Gastroesophageal sphincter (tissue), 4 donors: ENCODE results near the gene PCDHGA1. TPM values are rescaled to one million over a fixed set of nuclear protein-coding genes. Genes with fewer than 3 reads are reported as not detected.

Experiments
- ATAC-seq: fragments of 150-250 bp; one replicate; pipeline ENCODE4 v1.9.1; 2016; ENCODE audit warnings: mild to moderate bottlenecking, moderate library complexity
- H3K27ac ChIP-seq, 4 donors: fragments of 200-600 bp; sonication (generic) in 3 of 4; 1 replicate in 3 of 4; 2 replicates in 1 of 4; pipeline ENCODE4 v1.5.1; 2016 to 2019
- H3K27me3 ChIP-seq: fragments of 200-600 bp; sonication (generic); one replicate; pipeline ENCODE4 v1.5.1; 2019
- H3K36me3 ChIP-seq, 2 donors: fragments of 200-600 bp; sonication (generic); one replicate each; pipeline ENCODE4 v1.5.1; 2019; ENCODE audit warnings: control low read depth in 1 of 2
- H3K4me1 ChIP-seq, 3 donors: fragments of 200-600 bp; sonication (generic); 1 replicate in 2 of 3; 2 replicates in 1 of 3; pipeline ENCODE4 v1.5.1; 2016 to 2019; ENCODE audit warnings: control low read depth in 2 of 3
- H3K4me3 ChIP-seq, 2 donors: fragments of 200-600 bp; sonication (generic); one replicate each; pipeline ENCODE4 v1.5.1; 2019; ENCODE audit warnings: mild to moderate bottlenecking in 1 of 2, moderate library complexity in 1 of 2
- H3K9me3 ChIP-seq, 3 donors: fragments of 200-600 bp; sonication (generic); one replicate each; pipeline ENCODE4 v1.5.1; 2017 to 2019; ENCODE audit warnings: control low read depth in 2 of 3
- EP300 ChIP-seq: sonication (generic); formaldehyde crosslinking; IDR thresholded peaks from one replicate; pipeline ENCODE4 v1.6.1; 2017; ENCODE audit warnings: antibody characterized with exemption, mild to moderate bottlenecking
- POLR2A ChIP-seq, 2 donors: fragments of 450-650 bp; IDR thresholded peaks; one replicate each; pipeline ENCODE4 v1.6.1; 2017; ENCODE audit warnings: antibody characterized with exemption in 2 of 2, mild to moderate bottlenecking in 2 of 2, moderate library complexity in 1 of 2
- POLR2AphosphoS5 ChIP-seq: sonication (generic); formaldehyde crosslinking; IDR thresholded peaks from one replicate; pipeline ENCODE4 v1.6.1; 2017; ENCODE audit warnings: antibody characterized with exemption
- WGBS, 2 donors: methylation state at CpG; one replicate each; pipeline ENCODE4 v1.1.5; 2018; ENCODE audit warnings: low coverage in 1 of 2; 5-methylcytosine and 5-hydroxymethylcytosine counted together
- total RNA-seq, 4 donors: library from RNA; depleted of rRNA; stranded (reverse); fragments of >200 nt; gene quantifications; one replicate each; pipeline ENCODE4 v1.1.0, GENCODE V29; 2016
- TF ChIP-seq, protein P1 (sequence below), 4 experiments: fragments of 200-600 bp in 2 of 4; fragments of 450-650 bp in 2 of 4; sonication (generic) in 1 of 4; IDR thresholded peaks; one replicate each; pipeline ENCODE4 v1.5.1; 2017 to 2019; ENCODE audit warnings: antibody characterized with exemption in 4 of 4, mild to moderate bottlenecking in 2 of 4, moderate library complexity in 2 of 4

Gene PCDHGA1
- total RNA-seq, 4 donors from 2014 or later, result 0.67 to 1.3 (median 1.1) TPM

GRCh38 chr5:141484310-141484640, 154.0 kb downstream of the PCDHGA1 start:
- no peak for TF ChIP-seq POLR2AphosphoS5
- no peak for TF ChIP-seq EP300
- TF ChIP-seq, protein P1, sequence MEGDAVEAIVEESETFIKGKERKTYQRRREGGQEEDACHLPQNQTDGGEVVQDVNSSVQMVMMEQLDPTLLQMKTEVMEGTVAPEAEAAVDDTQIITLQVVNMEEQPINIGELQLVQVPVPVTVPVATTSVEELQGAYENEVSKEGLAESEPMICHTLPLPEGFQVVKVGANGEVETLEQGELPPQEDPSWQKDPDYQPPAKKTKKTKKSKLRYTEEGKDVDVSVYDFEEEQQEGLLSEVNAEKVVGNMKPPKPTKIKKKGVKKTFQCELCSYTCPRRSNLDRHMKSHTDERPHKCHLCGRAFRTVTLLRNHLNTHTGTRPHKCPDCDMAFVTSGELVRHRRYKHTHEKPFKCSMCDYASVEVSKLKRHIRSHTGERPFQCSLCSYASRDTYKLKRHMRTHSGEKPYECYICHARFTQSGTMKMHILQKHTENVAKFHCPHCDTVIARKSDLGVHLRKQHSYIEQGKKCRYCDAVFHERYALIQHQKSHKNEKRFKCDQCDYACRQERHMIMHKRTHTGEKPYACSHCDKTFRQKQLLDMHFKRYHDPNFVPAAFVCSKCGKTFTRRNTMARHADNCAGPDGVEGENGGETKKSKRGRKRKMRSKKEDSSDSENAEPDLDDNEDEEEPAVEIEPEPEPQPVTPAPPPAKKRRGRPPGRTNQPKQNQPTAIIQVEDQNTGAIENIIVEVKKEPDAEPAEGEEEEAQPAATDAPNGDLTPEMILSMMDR (IDR thresholded peaks at IDR 0.05), result no peak
- no peak for TF ChIP-seq POLR2A (IDR thresholded peaks at IDR 0.05)
- Histone ChIP-seq H3K27ac (peak overlapping the region in 1 of 4 donors; percentile 52), H3K27me3 (no peaks in the 10 kb centered on the region), H3K4me1 (peaks cover 2 to 92% (median 12%) of the 10 kb centered on the region in 3 donors), H3K4me3 (peak overlapping the region; percentile 6 to 51), H3K36me3 (peaks cover 0 to 17% of the 10 kb centered on the region in 2 donors), H3K9me3 (no peaks in the 10 kb centered on the region)
- WGBS, 2 donors, result 0 to 22% methylated on average over 3 to 4 of the region's 4 CpGs
- no peak for ATAC-seq

DNA sequence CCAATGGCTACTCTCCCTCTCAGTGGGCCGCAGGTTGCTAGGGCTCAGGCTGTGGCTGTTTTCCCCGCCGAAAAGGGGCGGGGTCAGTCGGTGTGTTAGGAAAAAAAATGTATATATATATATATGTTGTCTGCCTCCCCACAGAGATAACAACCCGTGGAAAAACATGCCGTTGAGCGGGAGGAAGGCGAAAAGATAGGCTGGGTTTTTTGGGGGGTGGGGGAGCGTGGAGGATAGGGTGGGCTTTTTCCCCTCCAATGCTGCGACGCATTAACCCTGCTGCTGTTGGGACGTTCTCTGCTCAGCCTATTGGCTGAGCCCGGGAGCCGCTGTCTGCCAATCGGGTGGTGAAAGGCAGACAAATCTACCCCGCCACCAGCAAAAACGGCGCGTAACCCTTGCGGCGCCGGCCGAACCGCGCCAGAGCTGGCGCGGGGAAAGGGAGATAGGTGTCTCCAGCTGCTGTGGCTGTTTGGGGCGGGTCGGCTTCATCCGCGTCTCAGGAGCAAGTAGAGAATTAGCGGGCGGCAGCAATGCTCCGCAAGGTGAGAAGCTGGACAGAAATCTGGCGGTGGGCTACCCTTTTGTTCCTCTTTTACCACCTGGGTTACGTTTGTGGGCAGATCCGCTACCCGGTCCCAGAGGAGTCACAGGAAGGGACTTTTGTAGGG, 154.5 kb downstream of the PCDHGA1 start, which contains the start of gene PCDHGC4:
Gene PCDHGC4, plus strand, starts transcription at position 390 of the 671 bp plus-strand sequence. Its CDS starts 144 bp downstream, at position 534.
- peaks cover 0 to 88% (median 7%) of the 10 kb centered on the region in 3 donors for H3K4me1 ChIP-seq
- peak within 1 kb of the TSS; percentile 6 to 51 for H3K4me3 ChIP-seq
- no peak for TF ChIP-seq POLR2A (IDR thresholded peaks at IDR 0.05)
- TF ChIP-seq EP300, result no peak
- TF ChIP-seq POLR2AphosphoS5, result no peak
- TF ChIP-seq, protein P1 (IDR thresholded peaks at IDR 0.05), result no peak
- peak; percentile 42 for ATAC-seq
- H3K9me3 ChIP-seq, result no peaks in the 10 kb centered on the region
- H3K27ac ChIP-seq, result peak within 1 kb of the TSS in 2 of 4 donors; percentile 14 to 52
- no peaks in the 10 kb centered on the region for H3K27me3 ChIP-seq
- WGBS, 2 donors, result 2 to 10% methylated on average over 9 to 13 of the region's 39 CpGs
- peaks cover 0 to 19% of the 10 kb centered on the region in 2 donors for H3K36me3 ChIP-seq

DNA sequence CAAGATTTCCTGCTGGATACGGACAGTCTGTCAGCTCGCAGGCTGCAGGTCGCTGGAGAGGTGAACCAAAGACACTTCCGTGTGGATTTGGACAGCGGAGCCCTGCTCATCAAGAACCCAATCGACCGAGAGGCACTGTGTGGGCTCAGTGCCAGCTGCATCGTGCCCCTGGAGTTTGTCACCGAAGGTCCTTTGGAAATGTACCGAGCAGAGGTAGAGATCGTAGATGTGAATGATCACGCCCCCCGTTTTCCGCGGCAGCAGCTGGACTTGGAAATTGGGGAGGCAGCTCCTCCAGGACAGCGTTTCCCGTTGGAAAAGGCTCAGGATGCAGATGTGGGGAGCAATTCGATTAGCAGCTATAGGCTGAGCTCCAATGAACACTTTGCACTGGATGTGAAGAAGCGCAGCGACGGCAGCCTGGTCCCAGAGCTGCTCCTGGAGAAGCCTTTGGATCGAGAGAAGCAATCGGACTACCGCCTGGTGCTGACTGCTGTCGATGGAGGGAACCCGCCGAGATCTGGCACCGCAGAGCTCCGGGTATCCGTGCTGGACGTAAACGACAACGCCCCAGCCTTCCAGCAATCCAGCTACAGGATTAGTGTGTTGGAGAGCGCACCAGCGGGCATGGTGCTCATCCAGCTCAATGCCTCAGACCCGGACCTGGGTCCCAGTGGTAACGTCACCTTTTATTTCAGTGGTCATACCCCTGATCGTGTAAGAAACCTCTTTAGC, 155.2 kb downstream of the PCDHGA1 start:
- no peaks in the 10 kb centered on the region for H3K9me3 ChIP-seq
- peaks cover 0 to 80% (median 5%) of the 10 kb centered on the region in 3 donors for H3K4me1 ChIP-seq
- 59 to 98% methylated on average over 8 to 18 of the region's 38 CpGs for WGBS, 2 donors
- TF ChIP-seq POLR2AphosphoS5, result no peak
- no peak for TF ChIP-seq EP300
- TF ChIP-seq POLR2A (IDR thresholded peaks at IDR 0.05), result no peak
- TF ChIP-seq, protein P1 (IDR thresholded peaks at IDR 0.05), result no peak
- H3K4me3 ChIP-seq, result peak overlapping the region in 1 of 2 donors; percentile 51
- no peaks in the 10 kb centered on the region for H3K27me3 ChIP-seq
- no peak for ATAC-seq
- peak overlapping the region in 1 of 4 donors; percentile 14 for H3K27ac ChIP-seq
- peaks cover 0 to 26% of the 10 kb centered on the region in 2 donors for H3K36me3 ChIP-seq

DNA sequence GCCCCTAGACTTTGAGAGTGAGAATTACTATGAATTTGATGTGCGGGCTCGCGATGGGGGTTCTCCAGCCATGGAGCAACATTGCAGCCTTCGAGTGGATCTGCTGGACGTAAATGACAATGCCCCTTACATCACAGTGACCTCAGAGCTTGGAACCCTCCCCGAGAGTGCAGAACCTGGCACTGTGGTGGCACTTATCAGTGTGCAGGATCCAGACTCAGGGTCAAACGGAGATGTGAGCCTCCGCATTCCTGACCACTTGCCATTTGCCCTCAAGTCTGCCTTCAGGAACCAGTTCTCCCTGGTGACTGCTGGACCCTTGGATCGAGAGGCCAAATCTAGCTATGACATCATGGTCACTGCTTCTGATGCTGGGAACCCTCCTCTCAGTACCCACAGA, 155.8 kb downstream of the PCDHGA1 start:
- Histone ChIP-seq H3K9me3 (no peaks in the 10 kb centered on the region), H3K27me3 (no peaks in the 10 kb centered on the region), H3K4me1 (peaks cover 0 to 77% (median 5%) of the 10 kb centered on the region in 3 donors), H3K4me3 (no peak overlapping the region), H3K27ac (no peak overlapping the region), H3K36me3 (peaks cover 0 to 32% of the 10 kb centered on the region in 2 donors)
- TF ChIP-seq POLR2AphosphoS5 (no peak), EP300 (no peak), POLR2A (IDR thresholded peaks at IDR 0.05) (no peak)
- TF ChIP-seq, protein P1 (IDR thresholded peaks at IDR 0.05), result no peak
- WGBS, 2 donors, result 70 to 83% methylated on average over 1 to 2 of the region's 9 CpGs
- no peak for ATAC-seq
